Posterior cingulate gyrus (tissue), 11 donors: Measurements from ENCODE around the gene ZBTB16.

ENCODE experiments used
- DNase-seq, 10 donors: peaks; one replicate each; pipeline versions ENCODE4 v3.0.0 to v3.0.0-alpha.2; 2020 to 2021; ENCODE audit warnings: mixed read lengths in 3 of 10
- intact Hi-C: fragments of 100-400 bp; cut with DNase I; formaldehyde crosslinking; loops from one replicate; pipeline ENCODE4 v1.15.1; 2023

The ZBTB16 gene

DNA sequence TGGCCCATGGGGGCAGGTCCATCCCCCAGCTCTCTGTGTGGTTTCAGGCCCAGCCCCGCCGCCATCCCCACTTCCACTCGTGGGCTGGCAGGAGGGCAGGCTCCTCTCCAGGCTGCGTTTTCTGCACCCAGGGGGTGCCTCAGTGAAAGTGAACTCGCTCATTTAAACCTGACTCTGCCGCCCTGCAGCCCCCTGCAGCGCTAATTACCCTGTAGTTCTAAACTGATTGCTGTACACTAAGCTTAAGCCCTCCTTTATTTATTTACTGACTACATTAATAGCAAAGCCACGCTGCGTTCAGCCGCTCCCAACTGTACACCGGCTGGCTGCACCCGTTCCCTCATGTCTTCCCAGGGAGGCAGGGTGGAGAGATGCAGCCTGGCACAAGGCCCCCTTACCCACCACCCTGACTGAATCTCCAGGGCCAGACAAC, 200.1 kb downstream of the ZBTB16 start:
- peak in 1 of 10 donors; percentile 80 for DNase-seq
- intact Hi-C loops, result loop anchor here (5.0 kb wide), 1 partner anchor 77 kb away; no protein-coding TSS in a partner anchor

DNA sequence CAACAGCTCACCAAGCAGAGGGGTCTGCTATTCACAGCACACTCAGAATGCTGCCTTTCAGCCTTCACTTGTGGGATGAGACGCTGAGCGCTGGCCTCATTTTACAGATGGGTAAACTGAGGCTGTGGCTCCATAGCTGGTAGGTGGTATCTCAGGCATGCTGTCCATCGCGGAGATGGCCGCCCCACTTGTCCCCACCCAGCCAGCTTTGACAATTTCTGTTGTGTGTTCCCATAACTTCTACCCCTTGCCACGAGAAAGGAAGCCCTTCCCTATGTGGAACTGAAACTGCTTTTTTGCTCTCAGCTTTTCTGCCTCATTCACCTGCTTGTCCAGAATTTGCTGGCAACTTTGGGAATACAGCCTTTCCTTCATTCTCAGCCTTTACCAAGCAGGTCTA, 200.6 kb downstream of the ZBTB16 start:
- peak in 1 of 10 donors; percentile 59 for DNase-seq
- intact Hi-C loops, result loop anchor here (5.0 kb wide), 2 partner anchors 453 to 953 kb away; no protein-coding TSS in a partner anchor

GRCh38 chr11:114260483-114260882, 201.0 kb downstream of the ZBTB16 start:
- intact Hi-C loops, result loop anchor here (5.0 kb wide), 2 partner anchors 453 to 953 kb away; no protein-coding TSS in a partner anchor
- DNase-seq, result peak in 1 of 10 donors; percentile 82

GRCh38 chr11:114261791-114262190, 202.3 kb downstream of the ZBTB16 start:
- intact Hi-C loops, result loop anchor here (1.0 to 5.0 kb wide), 6 partner anchors 202 to 954 kb away; partner anchors contain the start of gene ZBTB16
- DNase-seq, result peak in 1 of 10 donors; percentile 9

DNA sequence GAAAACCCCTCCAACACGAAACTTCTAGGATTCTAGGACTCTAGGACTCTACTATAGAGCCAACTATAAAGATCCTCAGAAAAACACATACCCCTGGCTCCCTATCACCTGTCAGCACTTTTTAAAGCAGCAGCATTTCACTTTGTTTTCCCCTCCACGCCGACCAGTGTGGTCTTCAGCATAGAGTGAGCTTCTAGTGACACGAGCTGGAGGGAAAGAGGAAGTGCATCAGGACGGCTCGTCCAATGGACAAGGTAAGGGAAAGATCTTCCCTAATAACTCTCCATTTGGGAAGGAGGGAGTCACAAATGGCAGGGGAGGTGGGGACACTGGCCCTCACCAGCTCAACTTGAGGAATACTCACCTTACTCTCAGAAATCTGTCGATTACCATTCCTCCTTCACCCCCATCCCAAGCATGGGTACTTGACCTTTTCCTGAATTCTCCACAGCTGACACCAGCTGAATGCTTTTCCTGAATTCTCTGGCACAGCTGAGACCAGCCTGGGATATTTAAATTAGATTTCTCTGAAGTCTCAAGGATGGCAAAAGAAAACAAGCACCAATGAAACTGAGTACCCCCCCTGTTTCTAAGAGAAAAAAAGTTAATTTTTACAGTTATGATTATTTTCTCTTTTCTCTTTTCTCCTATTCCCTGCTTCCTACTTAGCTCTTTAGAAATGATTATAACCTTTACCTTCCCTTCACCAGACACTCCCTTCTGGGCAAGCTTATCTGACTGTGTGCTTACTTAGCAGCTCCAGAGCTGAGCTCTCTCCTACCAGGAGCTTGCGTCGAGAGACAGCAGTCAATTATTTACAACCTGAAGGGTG, 203.4 kb downstream of the ZBTB16 start:
- peak in 5 of 10 donors; percentile 43 to 90 (median 44) for DNase-seq
- intact Hi-C loops, result loop anchor here (5.0 kb wide), 2 partner anchors 456 to 956 kb away; no protein-coding TSS in a partner anchor

DNA sequence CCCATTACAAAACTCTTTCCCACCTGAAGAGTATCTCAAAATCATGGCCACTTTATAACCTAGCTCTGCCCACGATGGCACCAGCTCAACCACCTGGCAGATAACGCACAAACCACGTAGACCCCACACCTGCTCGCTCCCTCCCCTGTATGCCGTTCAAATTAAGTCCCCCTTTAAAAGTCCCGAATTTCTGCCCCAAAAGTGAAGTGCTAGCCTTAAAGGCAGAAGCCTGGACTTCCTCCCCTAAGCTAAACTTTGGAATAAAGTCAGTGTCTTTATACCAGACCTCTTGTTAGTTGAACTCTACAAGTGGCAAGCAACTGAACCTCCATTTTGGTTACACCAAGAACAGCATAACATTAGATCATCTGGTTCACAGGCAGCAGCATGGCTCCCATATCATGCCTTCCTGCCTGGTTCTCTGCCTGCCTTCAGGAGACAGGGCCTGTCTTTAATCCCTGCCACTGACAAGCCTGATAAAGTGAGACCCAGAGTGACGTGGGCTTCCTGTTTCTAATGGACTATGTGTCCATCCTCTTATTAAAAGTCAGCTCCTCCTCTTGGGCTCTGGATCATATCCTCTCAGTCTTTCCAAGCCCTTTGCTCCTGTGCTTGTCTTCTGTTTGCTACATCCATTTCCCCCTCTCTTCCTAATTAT, 204.1 kb downstream of the ZBTB16 start:
- peak in 1 of 10 donors; percentile 1 for DNase-seq
- intact Hi-C loops, result loop anchor here (5.0 kb wide), 2 partner anchors 456 to 956 kb away; no protein-coding TSS in a partner anchor

DNA sequence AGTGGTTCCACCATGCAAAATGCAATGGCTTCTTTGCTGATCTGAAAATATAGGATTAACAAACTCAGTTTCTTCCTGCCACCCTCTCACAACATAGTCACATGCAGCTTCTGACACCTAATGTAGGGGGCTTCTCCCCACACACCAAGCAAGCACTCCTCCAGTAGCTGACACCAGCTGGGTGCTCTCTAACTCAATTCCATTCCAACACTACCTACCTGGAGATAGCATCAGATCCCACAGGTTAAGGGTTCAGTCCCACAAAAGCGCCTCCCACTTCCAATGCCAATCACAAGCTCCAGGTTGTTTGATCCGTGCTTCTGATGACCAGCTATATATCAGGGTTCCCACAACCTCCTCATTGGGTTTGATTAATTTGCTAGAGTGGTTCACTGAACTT, 204.9 kb downstream of the ZBTB16 start:
- peak in 1 of 10 donors; percentile 3 for DNase-seq
- intact Hi-C loops, result loop anchor here (5.0 kb wide), 2 partner anchors 457 to 957 kb away; no protein-coding TSS in a partner anchor

- peak in 1 of 10 donors; percentile 40 for DNase-seq
- intact Hi-C loops, result no loop called here
These were observed 205.8 kb downstream of the ZBTB16 start for GRCh38 chr11:114265122-114265878.

- intact Hi-C loops, result no loop called here
- no peak for DNase-seq
These were observed 210.0 kb downstream of the ZBTB16 start for GRCh38 chr11:114269498-114269897.

DNA sequence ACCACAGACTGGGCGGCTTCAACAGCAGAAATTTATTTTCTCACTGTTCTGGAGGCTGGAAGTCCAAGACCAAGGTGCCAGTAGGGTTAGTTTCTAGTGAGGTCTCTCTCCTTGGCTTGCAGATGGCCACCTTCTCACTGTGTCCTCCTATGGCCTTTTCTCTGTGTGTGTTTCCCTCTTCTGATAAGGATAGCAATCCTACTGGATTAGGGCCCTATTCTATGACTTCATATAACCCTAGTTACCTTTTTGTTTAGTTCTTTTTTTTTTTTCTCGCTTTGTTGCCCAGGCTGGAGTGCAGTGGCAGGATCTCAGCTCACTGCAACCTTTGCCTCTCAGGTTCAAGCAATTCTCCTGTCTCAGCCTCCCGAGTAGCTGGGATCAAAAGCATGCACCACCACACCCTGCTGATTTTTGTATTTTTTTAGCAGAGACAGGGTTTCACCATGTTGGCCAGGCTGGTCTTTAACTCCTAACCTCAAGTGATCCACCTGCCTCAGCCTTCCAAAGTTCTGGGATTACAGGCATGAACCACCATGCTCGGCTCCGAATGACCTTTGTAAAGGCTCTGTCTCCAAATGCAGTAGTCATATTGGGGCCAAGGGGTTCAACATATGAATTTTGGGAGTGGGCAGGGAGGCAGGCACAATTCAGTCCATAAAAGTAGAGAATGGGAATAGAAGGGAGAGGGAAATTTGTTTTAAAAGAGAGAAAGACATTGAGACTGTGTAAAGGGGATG, 211.2 kb downstream of the ZBTB16 start:
- intact Hi-C loops, result no loop called here
- no peak for DNase-seq

GRCh38 chr11:114271316-114271715, 211.8 kb downstream of the ZBTB16 start:
- DNase-seq, result no peak
- intact Hi-C loops, result no loop called here

- no peak for DNase-seq
- intact Hi-C loops, result no loop called here
These were observed 212.8 kb downstream of the ZBTB16 start for GRCh38 chr11:114272311-114272710.

- intact Hi-C loops, result no loop called here
These were observed 213.6 kb downstream of the ZBTB16 start for GRCh38 chr11:114273071-114273470.

DNA sequence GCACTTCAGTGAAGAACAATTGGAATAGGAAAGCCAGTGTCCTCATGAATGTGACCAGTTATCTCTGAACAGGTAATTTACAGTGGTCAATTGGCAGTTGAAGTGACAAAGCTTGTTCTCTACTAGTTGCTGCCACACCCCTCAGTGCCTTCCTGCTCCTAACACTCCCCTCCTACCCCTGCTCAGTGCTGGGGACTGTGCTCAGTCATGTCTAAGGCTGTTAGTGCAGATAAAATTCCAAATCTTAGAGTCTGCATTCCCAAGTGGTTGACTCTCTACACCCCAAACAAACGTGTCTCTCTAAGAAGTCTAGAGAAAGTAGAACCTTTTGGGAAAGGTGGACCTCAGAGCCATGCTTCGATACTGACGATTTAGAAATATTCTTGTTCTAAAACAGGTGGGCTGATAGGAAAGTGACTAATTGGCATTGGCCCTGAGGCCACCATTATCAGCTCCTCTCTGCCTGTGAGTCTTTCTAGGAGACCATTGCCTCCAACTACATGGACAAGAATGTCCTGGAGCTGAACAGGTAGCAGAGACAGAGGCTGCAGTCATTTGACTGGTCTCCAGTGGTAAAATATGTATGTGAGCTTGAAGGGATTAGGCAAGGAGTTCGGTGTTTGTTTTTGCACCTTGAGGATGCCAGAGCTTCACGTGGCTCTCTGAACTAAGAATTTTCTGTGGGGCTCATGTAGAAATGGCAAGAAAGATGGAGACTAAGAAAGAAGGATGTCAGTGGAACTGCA, 214.6 kb downstream of the ZBTB16 start:
- intact Hi-C loops, result no loop called here
- DNase-seq, result no peak

More at GRCh38 chr11:114273071-114273470, 213.6 kb downstream of the ZBTB16 start:
- DNase-seq, result no peak

- intact Hi-C loops, result no loop called here
- DNase-seq, result no peak
These were observed 215.1 kb downstream of the ZBTB16 start for GRCh38 chr11:114274637-114275036.

DNA sequence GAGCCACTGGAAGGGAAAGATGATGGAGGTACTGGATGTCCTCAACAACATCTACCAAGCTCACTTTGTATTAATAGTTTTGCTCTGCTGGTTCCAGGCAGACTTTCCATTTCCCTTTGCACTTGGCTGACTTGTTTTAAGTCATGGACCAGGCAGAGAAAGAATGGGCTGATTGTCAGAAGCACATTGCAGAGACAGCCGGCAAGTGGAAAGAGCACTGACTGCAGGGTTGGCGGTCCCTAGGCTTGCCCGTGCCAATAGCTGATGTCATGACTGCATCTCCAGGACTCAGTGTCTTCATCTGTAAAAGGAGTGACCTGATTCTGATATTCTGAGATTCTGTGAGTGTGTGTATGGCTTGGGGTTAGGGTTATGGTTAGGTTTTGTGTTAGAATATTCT, 215.8 kb downstream of the ZBTB16 start:
- intact Hi-C loops, result no loop called here
- peak in 2 of 10 donors; percentile 37 to 42 for DNase-seq

- DNase-seq, result no peak
- intact Hi-C loops, result no loop called here
These were observed 216.6 kb downstream of the ZBTB16 start for GRCh38 chr11:114276077-114276476.

DNA sequence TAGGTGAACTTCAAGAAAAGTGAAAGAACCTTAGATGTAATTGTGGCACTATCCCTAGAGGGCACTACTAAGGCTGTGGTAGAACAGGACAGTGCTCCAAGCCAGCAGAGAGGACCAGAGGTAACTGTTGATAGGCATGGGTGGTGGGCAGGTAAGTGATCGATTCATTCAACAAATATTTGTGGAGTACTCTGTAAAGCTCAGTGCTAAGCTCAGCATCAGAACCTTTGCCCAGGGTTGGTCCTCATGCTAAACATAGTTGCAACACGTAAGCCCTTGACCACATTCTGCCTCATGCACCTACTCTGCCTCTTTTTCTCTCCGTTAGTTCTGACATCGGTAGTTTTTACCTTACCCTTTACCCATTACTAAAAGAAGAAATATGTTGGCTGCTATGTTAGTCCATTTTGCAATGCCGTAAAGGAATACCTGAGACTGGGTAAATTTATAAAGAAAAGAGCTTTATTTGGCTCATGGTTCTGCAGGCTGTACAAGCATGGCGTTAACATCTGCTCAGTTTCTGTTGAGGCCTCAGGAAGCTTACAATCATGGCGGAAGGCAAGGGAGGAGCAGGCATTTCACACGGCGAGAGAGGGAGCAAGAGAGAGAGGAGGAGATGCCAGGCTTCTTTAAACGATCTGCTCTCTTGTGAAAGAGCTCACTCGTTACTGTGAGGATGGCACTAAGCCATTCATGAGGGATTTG, 218.3 kb downstream of the ZBTB16 start:
- intact Hi-C loops, result no loop called here
- no peak for DNase-seq
